HT1080 (cell line): ENCODE data around the gene PLCL2. TPM values are rescaled to one million over a fixed set of nuclear protein-coding genes. Genes with fewer than 3 reads are reported as not detected.

ENCODE experiments used
- DNase-seq: peaks from one replicate; pipeline ENCODE4 v3.0.0-alpha.2; 2015; ENCODE audit warnings: low read depth
- total RNA-seq: library from RNA; depleted of rRNA; stranded (reverse); fragments of >200 nt; shearing (Covaris generic); gene quantifications from 2 replicates; pipeline ENCODE4 v1.2.3, GENCODE V29; 2014

PLCL2 gene
- total RNA-seq, 1 experiment from 2014 or later = 11.5 TPM

DNA sequence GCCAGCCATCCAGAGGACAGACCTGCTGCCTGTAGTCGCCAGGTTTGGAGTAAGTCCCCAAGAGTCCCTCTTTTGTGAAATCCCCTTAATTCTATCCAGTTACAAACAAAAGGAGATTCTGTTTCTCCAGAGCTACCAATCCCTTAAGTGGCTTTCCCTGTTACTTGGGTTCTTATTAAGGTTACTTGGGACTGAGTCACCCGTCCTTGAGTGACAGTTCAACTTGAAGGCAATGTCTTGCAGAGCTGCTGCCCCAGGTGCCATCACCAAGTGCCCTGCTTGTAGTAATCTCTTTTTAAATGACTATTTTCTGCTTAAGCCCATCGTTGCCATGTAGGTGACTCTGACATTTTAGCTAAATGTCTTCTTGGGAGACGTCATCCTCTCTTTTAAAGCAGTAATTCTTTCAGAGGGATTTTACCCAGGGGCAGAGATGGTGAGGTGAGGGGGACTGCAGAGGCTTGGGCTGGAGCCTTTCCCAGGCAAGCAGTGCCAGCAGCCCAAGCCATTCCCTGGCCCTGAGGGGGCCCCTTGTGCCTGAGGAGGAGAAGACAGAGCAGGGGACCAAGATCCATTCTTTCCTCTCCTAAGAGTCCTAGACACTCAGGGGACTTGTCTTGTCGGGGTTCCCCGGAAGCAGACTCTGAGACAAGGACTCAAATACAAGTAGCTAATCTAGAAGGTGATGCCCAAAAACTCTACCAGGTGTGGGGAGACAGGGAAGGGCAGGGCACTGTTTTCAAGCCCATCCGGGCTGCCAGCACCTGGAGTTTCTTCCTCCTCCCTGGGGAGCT, 253.7 kb downstream of the PLCL2 start:
- DNase-seq = no peak
